Embryonic facial prominence (tissue), 1 donor: ENCODE data around the gene CCDC102A.
A peak's percentile ranks its signal among the peaks of the same experiment; 100 is the strongest.
"Not testable (repeated sequence)": the region's sequence is repeated elsewhere in the genome, so short reads cannot be mapped to it uniquely, and the experiment has no call there.

ENCODE experiments used
- DNase-seq: peaks from one replicate; pipeline ENCODE4 v3.0.0-alpha.2; 2016; ENCODE audit errors: extremely low spot score

The CCDC102A gene

GRCh38 chr16:57536306-57537193 lies at the start of gene CCDC102A:
Gene CCDC102A, minus strand, starts transcription at chr16:57536571. Its CDS starts 7,394 bp downstream, at chr16:57529177.
- peak; percentile 42 for DNase-seq

DNA sequence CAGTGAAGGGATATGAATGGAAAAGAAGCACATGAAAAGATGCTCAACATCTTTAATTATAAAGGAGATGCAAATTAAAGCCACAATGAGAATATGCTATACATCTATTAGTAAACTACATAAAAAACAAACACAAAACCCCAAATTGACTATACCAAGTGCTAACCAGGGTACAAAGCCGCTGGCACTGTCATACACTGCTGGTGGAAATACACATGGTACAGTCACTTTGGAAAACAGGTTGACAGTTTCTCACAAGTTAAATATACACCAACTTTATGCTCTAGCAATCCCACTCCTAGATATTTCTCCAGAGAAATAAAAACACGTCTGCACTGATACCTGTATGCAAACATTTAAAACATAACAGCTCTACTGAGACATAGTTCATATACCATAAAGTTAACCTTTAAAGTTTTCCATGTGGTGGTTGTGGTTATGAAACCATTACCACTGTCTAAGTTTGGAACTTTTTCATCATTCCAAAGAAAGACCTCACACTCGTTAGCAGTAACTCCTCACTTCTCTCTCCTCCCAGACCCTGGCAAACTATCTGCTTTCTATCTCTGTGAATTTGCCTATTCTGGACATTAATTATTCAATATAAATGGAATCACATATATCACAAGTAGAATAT lies 48.8 kb upstream of the CCDC102A start:
- no peak for DNase-seq

DNA sequence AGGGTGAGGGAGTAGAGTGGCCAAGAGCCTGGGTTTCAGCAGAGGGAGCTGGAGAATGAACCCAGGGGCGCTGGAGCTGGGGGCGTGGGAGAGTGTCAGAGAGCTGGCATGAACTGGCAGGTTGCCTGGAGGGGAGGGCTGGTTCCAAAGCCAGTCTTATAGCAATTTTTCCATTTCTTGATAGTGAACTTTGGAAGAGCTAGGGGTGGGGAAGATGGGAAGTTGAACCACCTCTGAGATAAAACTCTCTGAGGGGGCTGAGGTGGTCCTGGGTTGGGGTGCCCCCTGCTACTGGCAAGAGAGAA lies 42.9 kb upstream of the CCDC102A start:
- no peak for DNase-seq

DNA sequence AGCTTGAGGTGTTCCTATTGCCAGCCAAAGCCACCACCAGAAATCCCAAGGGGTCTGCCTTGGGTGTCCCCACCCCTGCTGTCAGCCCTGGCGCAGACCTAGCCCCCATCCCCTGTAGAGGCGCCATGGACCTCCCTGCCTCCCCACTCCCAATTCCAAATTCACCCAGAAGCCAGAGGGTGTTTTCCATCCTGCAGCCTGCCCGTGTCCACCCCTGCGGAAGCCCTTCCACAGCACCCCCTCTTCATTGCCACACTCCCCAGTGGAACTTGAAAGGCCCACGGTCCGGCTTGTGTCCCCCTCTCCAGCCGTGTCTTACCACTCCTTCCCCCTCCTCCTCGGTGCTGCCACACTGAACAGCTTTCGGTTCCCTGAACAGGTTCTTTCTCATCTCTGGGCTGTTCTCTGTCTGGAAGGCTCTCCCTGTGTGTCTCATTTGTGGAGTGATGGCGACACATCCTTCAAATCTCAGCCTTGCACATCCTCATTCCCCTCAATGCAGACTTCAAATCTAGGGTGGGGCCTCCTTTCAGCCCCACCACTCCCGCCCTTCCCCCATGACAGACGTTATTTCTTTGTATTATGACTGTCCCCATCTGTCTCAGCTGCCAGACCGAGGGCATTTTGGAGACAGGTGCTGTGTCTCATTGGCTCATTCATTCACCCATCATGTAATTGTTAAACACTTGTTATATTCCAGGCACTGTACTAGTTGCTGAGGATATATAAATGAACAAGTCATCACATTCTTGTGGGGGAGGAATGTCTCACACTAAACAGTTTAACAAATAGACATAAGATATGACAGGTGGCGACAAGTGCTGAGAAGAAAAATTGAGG lies 42.4 kb upstream of the CCDC102A start:
- DNase-seq, result no peak

- no peak for DNase-seq
Measured at GRCh38 chr16:57577691-57578224, 41.4 kb upstream of the CCDC102A start.

- no peak for DNase-seq
Measured at GRCh38 chr16:57577214-57577613, 40.8 kb upstream of the CCDC102A start.

DNA sequence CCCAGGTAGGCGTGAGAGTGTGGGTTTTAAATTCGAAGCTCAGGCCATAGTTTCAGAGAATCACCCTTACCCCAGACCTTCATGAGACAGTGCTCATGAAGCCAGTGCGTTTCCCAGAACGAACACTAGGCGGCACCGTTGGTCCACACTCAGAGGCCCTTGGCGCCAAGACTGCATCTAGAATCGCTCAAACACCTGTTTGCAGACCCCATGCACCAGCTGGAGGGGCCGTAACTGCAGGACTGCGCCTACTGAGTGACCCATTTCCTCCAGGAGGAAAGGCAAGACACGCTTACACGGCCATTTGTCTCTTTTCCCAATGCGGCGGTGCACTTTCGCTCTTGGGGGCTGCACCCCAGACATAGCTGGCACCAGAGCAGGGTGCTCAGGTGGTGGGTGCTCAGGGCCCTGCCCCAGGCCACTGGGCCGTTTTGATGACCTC lies 40.1 kb upstream of the CCDC102A start:
- DNase-seq, result no peak

- DNase-seq, result no peak
Measured at GRCh38 chr16:57575468-57576277, 39.3 kb upstream of the CCDC102A start.

GRCh38 chr16:57574646-57575467 lies 38.5 kb upstream of the CCDC102A start:
- no peak for DNase-seq

GRCh38 chr16:57574086-57574485 lies 37.7 kb upstream of the CCDC102A start:
- no peak for DNase-seq

DNA sequence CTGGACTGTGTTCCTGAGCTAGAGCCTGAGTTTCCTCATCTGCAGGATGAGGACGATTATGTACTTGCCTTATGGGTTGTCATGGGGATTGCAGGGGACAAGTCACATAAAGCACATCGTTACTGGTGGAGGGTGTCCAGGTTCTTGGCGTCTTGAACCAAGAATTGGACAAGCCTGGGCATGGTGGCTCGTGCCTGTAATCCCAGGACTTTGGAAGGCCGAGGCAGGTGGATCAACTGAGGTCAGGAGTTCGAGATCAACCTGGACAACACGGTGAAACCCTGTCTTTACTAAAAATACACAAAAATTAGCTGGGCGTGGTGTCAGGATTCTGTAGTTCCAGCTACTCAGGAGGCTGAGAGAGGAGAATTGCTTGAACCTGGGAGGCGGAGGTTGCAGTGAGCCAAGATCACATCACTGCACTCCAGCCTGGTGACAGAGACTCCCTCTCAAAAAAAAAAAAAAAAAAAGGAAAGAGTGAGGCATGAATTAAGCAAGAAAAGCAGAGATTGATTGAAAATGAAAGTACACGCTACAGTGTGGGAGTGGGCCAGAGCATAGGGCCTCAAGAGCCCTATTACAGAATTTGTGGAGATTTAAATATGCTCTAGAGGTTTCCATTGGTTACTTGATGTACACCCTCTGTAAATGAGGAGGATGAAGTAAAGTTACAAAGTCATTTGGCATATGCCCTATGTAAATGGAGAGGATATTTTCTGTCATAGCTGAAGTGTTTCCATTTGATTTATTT lies 36.8 kb upstream of the CCDC102A start:
- DNase-seq, result no peak

DNA sequence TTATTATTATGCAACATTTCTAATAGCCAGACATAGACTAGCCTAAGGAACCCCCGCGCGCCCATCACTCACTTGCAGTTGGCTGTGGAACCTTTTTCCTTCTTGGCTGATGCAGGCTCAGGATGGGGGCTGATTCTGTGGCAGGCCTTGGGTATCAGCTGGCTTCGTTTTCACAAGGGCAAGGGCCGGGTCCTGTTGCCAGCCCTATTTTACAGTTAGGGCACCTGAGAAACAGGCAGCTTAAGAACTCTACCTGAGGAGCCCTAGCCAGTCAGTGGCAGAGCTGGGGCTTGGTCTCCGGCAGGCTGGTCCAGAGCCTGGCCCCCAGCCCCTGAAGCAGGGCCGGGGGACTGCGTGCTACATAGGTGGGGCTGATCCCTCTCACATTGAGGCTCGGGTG lies 34.7 kb upstream of the CCDC102A start:
- DNase-seq, result no peak

- no peak for DNase-seq
Measured at GRCh38 chr16:57570301-57571070, 34.1 kb upstream of the CCDC102A start.

DNA sequence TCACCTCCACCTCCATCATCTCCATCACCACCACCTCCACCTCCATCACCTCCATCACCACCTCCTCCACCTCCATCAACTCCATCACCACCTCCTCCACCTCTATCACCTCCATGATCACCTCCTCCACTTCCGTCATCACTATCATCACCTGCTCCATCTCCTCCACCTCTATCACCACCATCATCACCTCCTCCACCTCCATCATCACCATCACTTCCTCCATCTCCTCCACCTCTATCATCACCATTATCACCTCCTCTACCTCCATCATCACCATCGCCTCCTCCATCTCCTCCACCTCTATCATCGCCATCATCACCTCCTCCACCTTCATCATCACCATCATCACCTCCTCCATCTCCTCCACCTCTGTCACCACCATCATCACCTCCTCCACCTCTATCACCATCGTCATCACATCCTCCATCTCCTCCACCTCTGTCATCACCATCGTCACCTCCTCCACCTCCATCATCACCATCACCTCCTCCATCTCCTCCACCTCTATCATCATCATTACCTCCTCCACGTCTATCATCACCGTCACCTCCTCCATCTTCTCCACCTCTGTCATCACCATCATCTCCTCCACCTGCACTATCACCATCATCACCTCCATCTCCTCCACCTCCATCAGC lies 33.1 kb upstream of the CCDC102A start:
- no peak for DNase-seq

DNA sequence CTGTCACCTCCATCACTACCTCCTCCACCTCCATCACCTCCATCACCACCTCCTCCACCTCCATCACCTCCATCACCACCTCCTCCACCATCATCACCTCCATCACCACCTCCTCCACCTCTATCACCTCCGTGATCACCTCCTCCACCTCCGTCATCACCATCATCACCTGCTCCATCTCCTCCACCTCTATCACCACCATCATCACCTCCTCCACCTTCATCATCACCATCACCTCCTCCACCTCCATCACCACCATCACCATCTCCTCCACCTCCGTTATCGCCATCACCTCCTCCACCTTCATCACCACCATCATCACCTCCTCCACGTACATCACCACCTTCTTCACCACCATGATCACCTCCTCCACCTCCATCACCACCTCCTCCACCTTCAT lies 32.4 kb upstream of the CCDC102A start:
- DNase-seq, result not testable (repeated sequence)

GRCh38 chr16:57568173-57568678 lies 31.9 kb upstream of the CCDC102A start:
- DNase-seq, result no peak

- DNase-seq, result no peak
Measured at GRCh38 chr16:57567691-57568090, 31.3 kb upstream of the CCDC102A start.

- DNase-seq, result no peak
Measured at GRCh38 chr16:57566436-57566835, 30.1 kb upstream of the CCDC102A start.
